DOHH2 (cell line): ENCODE results near the gene CDK18.

ENCODE experiments used
- H3F3A ChIP-seq: fragments of 200-600 bp; sonication (generic), shearing (Covaris generic); 2 replicates; pipeline ENCODE4 v1.6.0; 2016; ENCODE audit warnings: antibody characterized with exemption, mild to moderate bottlenecking; ENCODE audit not compliant: control insufficient read depth, insufficient read depth
- H3K27ac ChIP-seq: fragments of 200-600 bp; sonication (generic); 2 replicates; pipeline ENCODE4 v1.5.1; 2014; ENCODE audit warnings: low read depth, mild to moderate bottlenecking, low read length, moderate library complexity
- H3K27me3 ChIP-seq: fragments of 200-600 bp; sonication (generic); 2 replicates; pipeline ENCODE4 v1.6.1; 2014; ENCODE audit warnings: mild to moderate bottlenecking, low read length, mixed read lengths; ENCODE audit not compliant: control insufficient read depth
- H3K36me3 ChIP-seq: fragments of 200-600 bp; sonication (generic); 2 replicates; pipeline ENCODE4 v1.6.1; 2014; ENCODE audit warnings: mild to moderate bottlenecking, low read length, moderate library complexity, mixed read lengths; ENCODE audit not compliant: control insufficient read depth
- H3K4me1 ChIP-seq: fragments of 200-600 bp; sonication (generic); 2 replicates; pipeline ENCODE4 v1.6.1; 2014; ENCODE audit warnings: mild to moderate bottlenecking, low read length, mixed read lengths; ENCODE audit not compliant: control insufficient read depth
- H3K4me2 ChIP-seq: fragments of 200-600 bp; sonication (generic); 2 replicates; pipeline ENCODE4 v1.6.0; 2014; ENCODE audit warnings: mild to moderate bottlenecking, low read length, moderate library complexity
- H3K4me3 ChIP-seq: fragments of 200-600 bp; sonication (generic); 2 replicates; pipeline ENCODE4 v1.5.1; 2014; ENCODE audit warnings: mild to moderate bottlenecking, low read length, mixed read lengths
- H3K79me2 ChIP-seq: fragments of 200-600 bp; sonication (generic); 2 replicates; pipeline ENCODE4 v1.6.1; 2014; ENCODE audit warnings: mild to moderate bottlenecking, low read length, mixed read lengths; ENCODE audit not compliant: control insufficient read depth
- H3K9me2 ChIP-seq: fragments of 200-600 bp; sonication (generic); replicated peaks from 2 replicates; pipeline ENCODE4 v1.6.1; 2014; ENCODE audit warnings: mild to moderate bottlenecking, low read length, mixed read lengths; ENCODE audit not compliant: control insufficient read depth
- H3K9me3 ChIP-seq: fragments of 200-600 bp; sonication (generic); 2 replicates; pipeline ENCODE4 v1.6.1; 2014; ENCODE audit warnings: antibody characterized with exemption, low read length, mixed read lengths; ENCODE audit not compliant: control insufficient read depth, insufficient read depth
- H4K20me1 ChIP-seq: fragments of 200-600 bp; sonication (generic); 2 replicates; pipeline ENCODE4 v1.6.0; 2014; ENCODE audit warnings: low read depth, mild to moderate bottlenecking, antibody characterized with exemption, low read length, moderate library complexity; ENCODE audit not compliant: control insufficient read depth, insufficient read depth
- CTCF ChIP-seq: fragments of 200-600 bp; sonication (generic); IDR thresholded peaks from one replicate; pipeline ENCODE4 v1.5.1; 2014; ENCODE audit warnings: antibody characterized with exemption, mild to moderate bottlenecking, low read depth, low read length; ENCODE audit not compliant: poor library complexity, severe bottlenecking
- EZH2phosphoT487 ChIP-seq: fragments of 200-600 bp; sonication (generic); IDR thresholded peaks from 2 replicates; pipeline ENCODE4 v1.6.1; 2017; ENCODE audit warnings: borderline replicate concordance, mild to moderate bottlenecking, antibody characterized with exemption, low read length, moderate library complexity, mixed read lengths

The CDK18 gene

DNA sequence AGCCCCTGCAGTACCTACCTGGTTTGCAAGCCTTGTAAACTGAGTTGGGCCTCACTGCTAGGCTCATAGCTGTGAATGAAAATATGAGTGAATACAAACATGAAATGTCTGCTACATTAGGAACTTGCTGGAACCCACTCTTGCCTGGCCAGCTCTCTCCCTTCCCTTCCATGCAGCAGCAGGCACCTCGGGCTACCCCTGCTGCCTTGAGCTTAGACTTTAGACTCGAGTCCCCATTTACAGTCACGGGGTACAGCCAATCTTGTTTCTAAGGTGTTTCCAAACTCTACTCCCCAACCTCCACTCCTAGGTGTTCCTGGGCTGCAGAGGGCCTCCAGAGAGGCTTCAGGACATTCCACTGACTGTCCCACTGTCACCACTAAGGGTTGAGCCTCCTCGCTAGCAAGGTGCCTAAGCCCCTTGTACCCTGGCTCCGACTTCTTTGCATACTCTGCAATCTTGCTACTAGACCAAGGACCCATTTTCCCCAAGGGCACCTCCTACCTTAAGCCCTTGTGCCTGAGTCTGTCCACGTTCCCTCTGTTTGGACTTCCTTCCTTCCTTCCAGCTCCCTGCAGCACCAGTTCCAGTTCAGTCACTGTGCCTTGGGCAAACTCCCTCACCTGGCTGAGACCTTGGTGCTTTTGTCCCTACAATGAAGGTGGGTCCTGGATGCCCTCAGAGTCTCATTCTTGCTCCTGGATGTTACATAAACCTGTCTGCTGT lies 36.9 kb downstream of the CDK18 start:
- Histone ChIP-seq H3K4me1 (peaks cover 7% of the 10 kb centered on the region), H3K79me2 (no peaks in the 10 kb centered on the region), H3F3A (no peaks in the 10 kb centered on the region), H3K4me2 (no peak overlapping the region), H4K20me1 (no peaks in the 10 kb centered on the region), H3K4me3 (no peak overlapping the region), H3K27ac (no peak overlapping the region), H3K9me3 (no peaks in the 10 kb centered on the region), H3K36me3 (no peaks in the 10 kb centered on the region), H3K9me2 (no peaks in the 10 kb centered on the region), H3K27me3 (peaks cover 40% of the 10 kb centered on the region)
- TF ChIP-seq EZH2phosphoT487 (no peak), CTCF (no peak)

GRCh38 chr1:205542367-205542766 lies 37.9 kb downstream of the CDK18 start:
- H3K27ac ChIP-seq: no peak overlapping the region
- no peaks in the 10 kb centered on the region for H3F3A ChIP-seq
- H3K4me2 ChIP-seq: no peak overlapping the region
- H4K20me1 ChIP-seq: no peaks in the 10 kb centered on the region
- H3K36me3 ChIP-seq: no peaks in the 10 kb centered on the region
- no peaks in the 10 kb centered on the region for H3K9me2 ChIP-seq
- no peaks in the 10 kb centered on the region for H3K79me2 ChIP-seq
- H3K27me3 ChIP-seq: peaks cover 40% of the 10 kb centered on the region
- no peak overlapping the region for H3K4me3 ChIP-seq
- H3K9me3 ChIP-seq: no peaks in the 10 kb centered on the region
- TF ChIP-seq EZH2phosphoT487 (no peak), CTCF (no peak)
- no peaks in the 10 kb centered on the region for H3K4me1 ChIP-seq

GRCh38 chr1:205543351-205544301 lies 39.2 kb downstream of the CDK18 start:
- Histone ChIP-seq H3K27me3 (peaks cover 43% of the 10 kb centered on the region), H3K79me2 (no peaks in the 10 kb centered on the region), H3F3A (no peaks in the 10 kb centered on the region), H3K4me3 (no peak overlapping the region), H3K27ac (no peak overlapping the region), H3K9me3 (no peaks in the 10 kb centered on the region), H3K4me1 (no peaks in the 10 kb centered on the region), H3K4me2 (no peak overlapping the region), H4K20me1 (no peaks in the 10 kb centered on the region), H3K36me3 (no peaks in the 10 kb centered on the region), H3K9me2 (no peaks in the 10 kb centered on the region)
- TF ChIP-seq CTCF: no peak
- TF ChIP-seq EZH2phosphoT487: no peak
